ENCODE data around the gene STRADA.
A peak's percentile ranks its signal among the peaks of the same experiment; 100 is the strongest.

Gene STRADA

GRCh38 chr17:63696381-63696961 lies 45.1 kb downstream of the STRADA start:
- H3K27ac ChIP-seq, result peak overlapping the region; percentile 39; the same call in 1 of the 2 replicates

GRCh38 chr17:63695889-63696288 lies 45.7 kb downstream of the STRADA start:
- no peak for TF ChIP-seq ZFX (IDR thresholded peaks at IDR 0.05; ENCODE audit: borderline replicate concordance)
- no peak for TF ChIP-seq CTCF (IDR thresholded peaks at IDR 0.05)
- H3K27ac ChIP-seq, result no peak overlapping the region

More at GRCh38 chr17:63696381-63696961, 45.1 kb downstream of the STRADA start:
- TF ChIP-seq ZFX (IDR thresholded peaks at IDR 0.05; ENCODE audit: borderline replicate concordance) (no peak), CTCF (IDR thresholded peaks at IDR 0.05) (peak; percentile 40)

- H3K27ac ChIP-seq, result no peak overlapping the region
- TF ChIP-seq CTCF (IDR thresholded peaks at IDR 0.05) (no peak), ZFX (IDR thresholded peaks at IDR 0.05; ENCODE audit: borderline replicate concordance) (no peak)
These were observed 46.4 kb downstream of the STRADA start for GRCh38 chr17:63694950-63695773.

- no peak for TF ChIP-seq CTCF (IDR thresholded peaks at IDR 0.05)
- TF ChIP-seq ZFX (IDR thresholded peaks at IDR 0.05; ENCODE audit: borderline replicate concordance), result no peak
- H3K27ac ChIP-seq, result no peak overlapping the region
These were observed 47.2 kb downstream of the STRADA start for GRCh38 chr17:63694229-63694949.

- no peak overlapping the region for H3K27ac ChIP-seq
- TF ChIP-seq ZFX (IDR thresholded peaks at IDR 0.05; ENCODE audit: borderline replicate concordance) (no peak), CTCF (IDR thresholded peaks at IDR 0.05) (no peak)
These were observed 48.0 kb downstream of the STRADA start for GRCh38 chr17:63693411-63694113.

- H3K27ac ChIP-seq, result no peak overlapping the region
These were observed 49.3 kb downstream of the STRADA start for GRCh38 chr17:63692195-63692816.

More at GRCh38 chr17:63692195-63692816, 49.3 kb downstream of the STRADA start:
- no peak for TF ChIP-seq CTCF (IDR thresholded peaks at IDR 0.05)
